ENCODE data around the gene DDB1. TPM values are rescaled to one million over a fixed set of nuclear protein-coding genes. Genes with fewer than 3 reads are reported as not detected.

Gene DDB1
- total and polyA plus RNA-seq, 2 of the 13 experiments (the other 11 are each of a cell fraction or from before 2014, with no cell fraction given), result 217 to 266 TPM

DNA sequence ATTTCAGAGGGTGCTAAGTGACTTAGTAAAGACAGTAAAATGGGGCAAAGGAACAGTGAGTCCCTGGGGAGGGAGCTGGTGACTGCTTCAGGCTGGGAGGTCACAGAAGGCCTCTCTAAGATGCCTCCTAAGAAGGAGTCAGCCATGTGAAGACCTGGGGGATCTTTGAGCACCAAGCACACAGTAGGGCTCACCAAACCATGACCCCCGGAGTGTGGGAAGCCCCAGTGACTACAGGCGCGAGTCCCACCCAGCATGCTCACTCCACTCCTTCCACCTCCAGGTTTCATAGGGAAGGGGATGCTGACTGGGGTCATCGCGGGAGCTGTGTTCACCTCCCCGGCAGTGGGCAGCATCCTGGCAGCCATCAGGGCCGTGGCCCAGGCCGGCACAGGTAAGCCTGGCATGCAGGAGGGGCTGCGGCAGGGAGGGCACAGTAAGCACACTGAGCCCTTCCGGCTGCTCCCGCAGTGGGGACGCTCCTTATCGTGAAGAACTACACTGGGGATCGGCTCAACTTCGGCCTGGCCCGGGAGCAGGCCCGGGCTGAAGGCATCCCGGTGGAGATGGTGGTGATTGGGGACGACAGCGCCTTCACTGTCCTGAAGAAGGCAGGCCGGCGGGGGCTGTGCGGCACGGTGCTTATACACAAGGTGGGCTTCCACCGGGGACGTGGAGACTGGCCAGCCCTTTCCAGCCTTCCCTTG lies 6.0 kb upstream of the DDB1 start:
- WGBS (ENCODE audit: low lambda C conversion rate), result over 99% methylated on average over 24 of the region's 26 CpGs
- Histone ChIP-seq H2AFZ (ENCODE audit: low read length) (no peak overlapping the region), H3K27ac (ENCODE audit: extremely low read length, insufficient read depth, low read length) (no peak overlapping the region), H3K27me3 (ENCODE audit: control insufficient read depth in 1 of 2, insufficient read depth in 2 of 2, low read length in 2 of 2) (no peaks in the 10 kb centered on the region), H3K79me2 (ENCODE audit: insufficient read depth, low read length) (peaks cover 40% of the 10 kb centered on the region), H3K4me2 (ENCODE audit: low read depth, low read length) (no peak overlapping the region), H3K4me1 (ENCODE audit: insufficient read depth, low read length) (peaks cover 29% of the 10 kb centered on the region), H4K20me1 (ENCODE audit: insufficient read depth, low read length) (0 out of 2 replicates have a peak, but pooled peaks cover 4% of the 10 kb centered on the region), H3K4me3 (replicated peaks in 1 of 3; ENCODE audit: insufficient read depth in 1 of 3, low read depth in 2 of 3, low read length in 3 of 3) (no peak overlapping the region), H3K9me3 (ENCODE audit: low read length) (no peaks in the 10 kb centered on the region), H3K9ac (ENCODE audit: insufficient read depth, low read depth, low read length) (no peak overlapping the region), H3K36me3 (replicated peaks in 1 of 2; ENCODE audit: control insufficient read depth in 1 of 2, insufficient read depth in 2 of 2, low read length in 2 of 2) (peaks cover 38 to 59% of the 10 kb centered on the region in 2 experiments)
- in situ Hi-C loops (cut with HindIII; ENCODE audit: extremely low pct_ligation_motif_present, low pct_unique_long_range_greater_than_20kb) (loop anchor here (5.0 kb wide), 1 partner anchor 48 kb away; no protein-coding TSS in a partner anchor), intact Hi-C loops (cut with micrococcal nuclease; ENCODE audit: unreplicated experiment) (loop anchor here (10.0 kb wide), 1 partner anchor 84 kb away; no protein-coding TSS in a partner anchor)
- no TSS peak for BruUV-seq (replicated peaks)
- ChIA-PET POLR2A (interaction anchor here (1.0 to 1.2 kb wide), 2 partner anchors 24 to 47 kb away, joined by 3 read pairs; partner anchors contain the start of gene TMEM138), CTCF (ENCODE audit: low intra/inter-chr PET ratio, low total read pairs) (no interaction called here)
- DNase-seq (ENCODE audit: low spot score) (no peak), FAIRE-seq (no peak), ATAC-seq (no peak)
- TF ChIP-seq RBFOX2 (IDR thresholded peaks at IDR 0.05; ENCODE audit: low read depth, low read length) (peak; percentile 69), SNAPC2 (CRISPR knock-in tag; IDR thresholded peaks at IDR 0.05) (no peak), HIC2 (CRISPR knock-in tag; IDR thresholded peaks at IDR 0.05; ENCODE audit: low read depth) (no peak), DDIT3 (CRISPR knock-in tag; IDR thresholded peaks at IDR 0.05) (no peak), RFXANK (CRISPR knock-in tag; IDR thresholded peaks at IDR 0.05) (no peak), POLR2A (IDR thresholded peaks at IDR 0.05; ENCODE audit: insufficient read depth in 1 of 2, low read depth in 2 of 2, low read length in 2 of 2) (0 out of 4 replicates have a peak, but pooled peaks of 1 of the 2 experiments have one; percentile 15), NFE2 (CRISPR knock-in tag; IDR thresholded peaks at IDR 0.05) (no peak), AKNA (CRISPR knock-in tag; IDR thresholded peaks at IDR 0.05; ENCODE audit: borderline replicate concordance) (no peak), ZKSCAN1 (IDR thresholded peaks at IDR 0.05; ENCODE audit: low read length) (peak; percentile 63), NAIF1 (CRISPR knock-in tag; IDR thresholded peaks at IDR 0.05; ENCODE audit: borderline replicate concordance) (no peak)
- TF ChIP-seq, protein P1, sequence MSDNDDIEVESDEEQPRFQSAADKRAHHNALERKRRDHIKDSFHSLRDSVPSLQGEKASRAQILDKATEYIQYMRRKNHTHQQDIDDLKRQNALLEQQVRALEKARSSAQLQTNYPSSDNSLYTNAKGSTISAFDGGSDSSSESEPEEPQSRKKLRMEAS (IDR thresholded peaks at IDR 0.05), result no peak
- TF ChIP-seq, protein P2, sequence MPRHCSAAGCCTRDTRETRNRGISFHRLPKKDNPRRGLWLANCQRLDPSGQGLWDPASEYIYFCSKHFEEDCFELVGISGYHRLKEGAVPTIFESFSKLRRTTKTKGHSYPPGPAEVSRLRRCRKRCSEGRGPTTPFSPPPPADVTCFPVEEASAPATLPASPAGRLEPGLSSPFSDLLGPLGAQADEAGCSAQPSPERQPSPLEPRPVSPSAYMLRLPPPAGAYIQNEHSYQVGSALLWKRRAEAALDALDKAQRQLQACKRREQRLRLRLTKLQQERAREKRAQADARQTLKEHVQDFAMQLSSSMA (CRISPR knock-in tag; IDR thresholded peaks at IDR 0.05), result no peak
- TF ChIP-seq, protein P3, sequence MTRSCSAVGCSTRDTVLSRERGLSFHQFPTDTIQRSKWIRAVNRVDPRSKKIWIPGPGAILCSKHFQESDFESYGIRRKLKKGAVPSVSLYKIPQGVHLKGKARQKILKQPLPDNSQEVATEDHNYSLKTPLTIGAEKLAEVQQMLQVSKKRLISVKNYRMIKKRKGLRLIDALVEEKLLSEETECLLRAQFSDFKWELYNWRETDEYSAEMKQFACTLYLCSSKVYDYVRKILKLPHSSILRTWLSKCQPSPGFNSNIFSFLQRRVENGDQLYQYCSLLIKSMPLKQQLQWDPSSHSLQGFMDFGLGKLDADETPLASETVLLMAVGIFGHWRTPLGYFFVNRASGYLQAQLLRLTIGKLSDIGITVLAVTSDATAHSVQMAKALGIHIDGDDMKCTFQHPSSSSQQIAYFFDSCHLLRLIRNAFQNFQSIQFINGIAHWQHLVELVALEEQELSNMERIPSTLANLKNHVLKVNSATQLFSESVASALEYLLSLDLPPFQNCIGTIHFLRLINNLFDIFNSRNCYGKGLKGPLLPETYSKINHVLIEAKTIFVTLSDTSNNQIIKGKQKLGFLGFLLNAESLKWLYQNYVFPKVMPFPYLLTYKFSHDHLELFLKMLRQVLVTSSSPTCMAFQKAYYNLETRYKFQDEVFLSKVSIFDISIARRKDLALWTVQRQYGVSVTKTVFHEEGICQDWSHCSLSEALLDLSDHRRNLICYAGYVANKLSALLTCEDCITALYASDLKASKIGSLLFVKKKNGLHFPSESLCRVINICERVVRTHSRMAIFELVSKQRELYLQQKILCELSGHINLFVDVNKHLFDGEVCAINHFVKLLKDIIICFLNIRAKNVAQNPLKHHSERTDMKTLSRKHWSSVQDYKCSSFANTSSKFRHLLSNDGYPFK (CRISPR knock-in tag; IDR thresholded peaks at IDR 0.05; ENCODE audit: borderline replicate concordance), result no peak
